ES-I3 (cell line): ENCODE data around the gene HNRNPA3.
"Not testable (repeated sequence)": the region's sequence is repeated elsewhere in the genome, so short reads cannot be mapped to it uniquely, and the experiment has no call there.

Source experiments
- H3K36me3 ChIP-seq: 2 replicates; pipeline ENCODE4 v1.6.1; 2013; ENCODE audit warnings: mild to moderate bottlenecking, low read length, control low read depth, moderate library complexity; ENCODE audit not compliant: insufficient read depth
- H3K4me1 ChIP-seq: 2 replicates; pipeline ENCODE4 v1.6.1; 2013; ENCODE audit warnings: mild to moderate bottlenecking, control low read depth, low read length; ENCODE audit not compliant: insufficient read depth
- H3K9ac ChIP-seq: 2 replicates; pipeline ENCODE4 v1.6.1; 2013; ENCODE audit warnings: low read depth, mild to moderate bottlenecking, low read length, moderate library complexity
- H3K9me3 ChIP-seq: 2 replicates; pipeline ENCODE4 v1.6.1; 2013; ENCODE audit warnings: mild to moderate bottlenecking, low read length, moderate library complexity; ENCODE audit not compliant: control insufficient read depth, insufficient read depth

Gene HNRNPA3

GRCh38 chr2:177179671-177180070 is 32.9 kb upstream of the HNRNPA3 start:
- H3K9ac ChIP-seq, result peak overlapping the region; percentile 15; the same call in 1 of the 2 replicates

GRCh38 chr2:177180269-177181000 is 32.2 kb upstream of the HNRNPA3 start:
- peaks cover 14% of the 10 kb centered on the region for H3K4me1 ChIP-seq
- H3K36me3 ChIP-seq, result no peaks in the 10 kb centered on the region
- no peaks in the 10 kb centered on the region for H3K9me3 ChIP-seq
- no peak overlapping the region for H3K9ac ChIP-seq

More at GRCh38 chr2:177179671-177180070, 32.9 kb upstream of the HNRNPA3 start:
- H3K4me1 ChIP-seq, result peaks cover 16% of the 10 kb centered on the region
- H3K36me3 ChIP-seq, H3K9me3 ChIP-seq: not testable (repeated sequence)

- no peaks in the 10 kb centered on the region for H3K36me3 ChIP-seq
- no peak overlapping the region for H3K9ac ChIP-seq
- no peaks in the 10 kb centered on the region for H3K9me3 ChIP-seq
- peaks cover 11% of the 10 kb centered on the region for H3K4me1 ChIP-seq
These were observed 28.7 kb upstream of the HNRNPA3 start for GRCh38 chr2:177183860-177184259.

GRCh38 chr2:177184606-177185005 is 28.0 kb upstream of the HNRNPA3 start:
- Histone ChIP-seq H3K4me1 (peaks cover 7% of the 10 kb centered on the region), H3K36me3 (no peaks in the 10 kb centered on the region), H3K9me3 (no peaks in the 10 kb centered on the region), H3K9ac (no peak overlapping the region)

GRCh38 chr2:177186038-177186437 is 26.6 kb upstream of the HNRNPA3 start:
- not testable (repeated sequence) for H3K36me3 ChIP-seq, H3K4me1 ChIP-seq, H3K9me3 ChIP-seq, H3K9ac ChIP-seq

GRCh38 chr2:177187631-177188312 is 24.8 kb upstream of the HNRNPA3 start:
- Histone ChIP-seq H3K9ac (no peak overlapping the region), H3K4me1 (peaks cover 5% of the 10 kb centered on the region), H3K9me3 (no peaks in the 10 kb centered on the region), H3K36me3 (no peaks in the 10 kb centered on the region)

- Histone ChIP-seq H3K9me3 (no peaks in the 10 kb centered on the region), H3K9ac (no peak overlapping the region), H3K36me3 (no peaks in the 10 kb centered on the region), H3K4me1 (peaks cover 5% of the 10 kb centered on the region)
These were observed 23.8 kb upstream of the HNRNPA3 start for GRCh38 chr2:177188482-177189469.

GRCh38 chr2:177190941-177191340 is 21.7 kb upstream of the HNRNPA3 start:
- Histone ChIP-seq H3K9me3 (no peaks in the 10 kb centered on the region), H3K4me1 (peaks cover 5% of the 10 kb centered on the region), H3K36me3 (no peaks in the 10 kb centered on the region), H3K9ac (no peak overlapping the region)

- Histone ChIP-seq H3K9me3 (no peaks in the 10 kb centered on the region), H3K36me3 (no peaks in the 10 kb centered on the region), H3K9ac (no peak overlapping the region), H3K4me1 (peaks cover 1% of the 10 kb centered on the region)
These were observed 19.8 kb upstream of the HNRNPA3 start for GRCh38 chr2:177192788-177193187.

GRCh38 chr2:177193240-177193639 is 19.4 kb upstream of the HNRNPA3 start:
- Histone ChIP-seq H3K4me1 (no peaks in the 10 kb centered on the region), H3K9ac (no peak overlapping the region), H3K9me3 (no peaks in the 10 kb centered on the region), H3K36me3 (no peaks in the 10 kb centered on the region)

GRCh38 chr2:177195194-177195593 is 17.4 kb upstream of the HNRNPA3 start:
- Histone ChIP-seq H3K4me1 (no peaks in the 10 kb centered on the region), H3K9ac (no peak overlapping the region), H3K36me3 (no peaks in the 10 kb centered on the region), H3K9me3 (no peaks in the 10 kb centered on the region)

- not testable (repeated sequence) for H3K9ac ChIP-seq, H3K36me3 ChIP-seq, H3K9me3 ChIP-seq
- peaks cover 11% of the 10 kb centered on the region; the same call in 1 of the 2 replicates for H3K4me1 ChIP-seq
These were observed 12.2 kb upstream of the HNRNPA3 start for GRCh38 chr2:177200419-177200818.

- no peaks in the 10 kb centered on the region for H3K36me3 ChIP-seq
- H3K9me3 ChIP-seq, result no peaks in the 10 kb centered on the region
- H3K9ac ChIP-seq, result no peak overlapping the region
- H3K4me1 ChIP-seq, result peaks cover 11% of the 10 kb centered on the region; the same call in 1 of the 2 replicates
These were observed 10.7 kb upstream of the HNRNPA3 start for GRCh38 chr2:177201919-177202346.

GRCh38 chr2:177204417-177204816 is 8.2 kb upstream of the HNRNPA3 start:
- H3K4me1 ChIP-seq, result peaks cover 11% of the 10 kb centered on the region; the same call in 1 of the 2 replicates
- H3K9me3 ChIP-seq, result no peaks in the 10 kb centered on the region
- no peaks in the 10 kb centered on the region for H3K36me3 ChIP-seq
- H3K9ac ChIP-seq, result no peak overlapping the region
